Upper lobe of left lung (tissue), 6 donors: ENCODE measurements around the gene IYD. TPM values are rescaled to one million over a fixed set of nuclear protein-coding genes. Genes with fewer than 3 reads are reported as not detected.
A peak's percentile ranks its signal among the peaks of the same experiment; 100 is the strongest.

Experiments used
- ATAC-seq, 2 donors: fragments of 200-7000 bp; cut with Tn5 transposase; one replicate each; pipeline ENCODE4 v1.9.1; 2022; ENCODE audit warnings: mild to moderate bottlenecking in 2 of 2, moderate library complexity in 2 of 2; ENCODE audit not compliant: low FRiP score in 2 of 2
- DNase-seq, 2 donors: peaks; one replicate each; pipeline ENCODE4 v3.0.0-alpha.2; 2019 to 2020
- H3K27ac ChIP-seq, 4 donors: fragments of 200-600 bp; sonication (generic); one replicate each; pipeline ENCODE4 v1.5.1; 2016 to 2019
- H3K27me3 ChIP-seq, 4 donors: fragments of 200-600 bp; sonication (generic); one replicate each; pipeline ENCODE4 v1.5.1; 2017 to 2019
- H3K36me3 ChIP-seq, 4 donors: fragments of 200-600 bp; sonication (generic); one replicate each; pipeline ENCODE4 v1.5.1; 2016 to 2019
- H3K4me1 ChIP-seq, 4 donors: fragments of 200-600 bp; sonication (generic); one replicate each; pipeline ENCODE4 v1.5.1; 2018 to 2019
- H3K4me3 ChIP-seq, 4 donors: fragments of 200-600 bp; sonication (generic); one replicate each; pipeline ENCODE4 v1.5.1; 2017 to 2019; ENCODE audit warnings: mild to moderate bottlenecking in 2 of 4, moderate library complexity in 1 of 4
- H3K9me3 ChIP-seq, 4 donors: fragments of 200-600 bp; sonication (generic); one replicate each; pipeline ENCODE4 v1.5.1; 2018 to 2019
- CTCF ChIP-seq, 6 experiments: fragments of 450-650 bp in 4 of 6; fragments of 200-600 bp in 2 of 6; sonication (generic) in 2 of 6; IDR thresholded peaks; one replicate each; pipeline ENCODE4 v1.5.1; 2016 to 2019; ENCODE audit warnings: antibody characterized with exemption in 6 of 6
- EP300 ChIP-seq, 4 donors: sonication (generic); formaldehyde crosslinking; IDR thresholded peaks; one replicate each; pipeline ENCODE4 v1.5.1; 2017; ENCODE audit warnings: antibody characterized with exemption in 4 of 4, control low read depth in 2 of 4
- POLR2A ChIP-seq, 4 donors: fragments of 450-650 bp; IDR thresholded peaks; one replicate each; pipeline ENCODE4 v1.5.1; 2016 to 2017; ENCODE audit warnings: antibody characterized with exemption in 4 of 4, mild to moderate bottlenecking in 2 of 4
- POLR2AphosphoS5 ChIP-seq, 2 donors: sonication (generic); formaldehyde crosslinking; IDR thresholded peaks; one replicate each; pipeline ENCODE4 v1.5.1; 2017; ENCODE audit warnings: antibody characterized with exemption in 2 of 2
- WGBS, 2 donors: methylation state at CpG; one replicate each; pipeline ENCODE4 v1.1.5; 2017 to 2018; 5-methylcytosine and 5-hydroxymethylcytosine counted together
- total RNA-seq, 6 donors: library from RNA; depleted of rRNA in 4 of 6; stranded (reverse); fragments of >200 nt in 4 of 6; gene quantifications; one replicate each; pipeline versions ENCODE4 v1.1.0 to v1.2.1, GENCODE V29; 2016 to 2021
- donor health status: DM: no; HTN: no; CAD: no; lungs with moderate emphysema.
- donor health status: DM: no; HTN: yes; CAD: no; lungs with severe emphysema.

Gene IYD
- total RNA-seq, 6 donors from 2014 or later, result under 0.01 to 3.2 (median 1.7) TPM

GRCh38 chr6:150366118-150366778 lies 2.6 kb upstream of the IYD start:
- TF ChIP-seq POLR2AphosphoS5 (IDR thresholded peaks at IDR 0.05), result no peak
- no peak for TF ChIP-seq CTCF (IDR thresholded peaks at IDR 0.05)
- no peak for TF ChIP-seq POLR2A (IDR thresholded peaks at IDR 0.05)
- no peak for TF ChIP-seq EP300 (IDR thresholded peaks at IDR 0.05)
- 92 to 93% methylated on average over 7 of the region's 7 CpGs for WGBS, 2 donors
- Histone ChIP-seq H3K27ac (no peak overlapping the region), H3K36me3 (no peaks in the 10 kb centered on the region), H3K4me1 (peaks cover 0 to 5% (median 0%) of the 10 kb centered on the region in 4 donors), H3K4me3 (no peak overlapping the region), H3K9me3 (no peaks in the 10 kb centered on the region), H3K27me3 (no peaks in the 10 kb centered on the region)
- no peak for ATAC-seq
- no peak for DNase-seq

- Histone ChIP-seq H3K27ac (no peak overlapping the region), H3K4me1 (no peaks in the 10 kb centered on the region), H3K36me3 (no peaks in the 10 kb centered on the region), H3K27me3 (no peaks in the 10 kb centered on the region), H3K9me3 (no peaks in the 10 kb centered on the region), H3K4me3 (no peak overlapping the region)
- DNase-seq (no peak), ATAC-seq (no peak)
- WGBS, 2 donors, result 80 to 83% methylated on average over 2 of the region's 2 CpGs
- no peak for TF ChIP-seq POLR2A (IDR thresholded peaks at IDR 0.05)
- no peak for TF ChIP-seq CTCF (IDR thresholded peaks at IDR 0.05)
- no peak for TF ChIP-seq POLR2AphosphoS5 (IDR thresholded peaks at IDR 0.05)
- TF ChIP-seq EP300 (IDR thresholded peaks at IDR 0.05), result no peak
Observed at GRCh38 chr6:150369408-150369807, 596 bp downstream of the IYD start.

- no peaks in the 10 kb centered on the region for H3K9me3 ChIP-seq
- H3K27ac ChIP-seq, result no peak overlapping the region
- peak in 1 of 2 donors; percentile 24 for ATAC-seq
- H3K4me3 ChIP-seq, result no peak overlapping the region
- WGBS, 2 donors, result 82 to 84% methylated on average over 12 of the region's 12 CpGs
- H3K4me1 ChIP-seq, result no peaks in the 10 kb centered on the region
- no peaks in the 10 kb centered on the region for H3K27me3 ChIP-seq
- TF ChIP-seq POLR2A (IDR thresholded peaks at IDR 0.05), result no peak
- TF ChIP-seq CTCF (IDR thresholded peaks at IDR 0.05), result no peak
- no peak for TF ChIP-seq EP300 (IDR thresholded peaks at IDR 0.05)
- TF ChIP-seq POLR2AphosphoS5 (IDR thresholded peaks at IDR 0.05), result no peak
- no peaks in the 10 kb centered on the region for H3K36me3 ChIP-seq
- no peak for DNase-seq
Observed at GRCh38 chr6:150370112-150370511, 1.3 kb downstream of the IYD start.

GRCh38 chr6:150371356-150371755 lies 2.5 kb downstream of the IYD start:
- no peak overlapping the region for H3K27ac ChIP-seq
- TF ChIP-seq POLR2A (IDR thresholded peaks at IDR 0.05), result no peak
- TF ChIP-seq EP300 (IDR thresholded peaks at IDR 0.05), result no peak
- TF ChIP-seq CTCF (IDR thresholded peaks at IDR 0.05), result no peak
- no peak for TF ChIP-seq POLR2AphosphoS5 (IDR thresholded peaks at IDR 0.05)
- WGBS, 2 donors, result 72 to 77% methylated on average over 2 of the region's 2 CpGs
- no peak for ATAC-seq
- no peaks in the 10 kb centered on the region for H3K9me3 ChIP-seq
- no peaks in the 10 kb centered on the region for H3K36me3 ChIP-seq
- DNase-seq, result no peak
- no peaks in the 10 kb centered on the region for H3K27me3 ChIP-seq
- no peak overlapping the region for H3K4me3 ChIP-seq
- H3K4me1 ChIP-seq, result no peaks in the 10 kb centered on the region

- no peak overlapping the region for H3K4me3 ChIP-seq
- TF ChIP-seq POLR2A (IDR thresholded peaks at IDR 0.05) (no peak), EP300 (IDR thresholded peaks at IDR 0.05) (no peak), POLR2AphosphoS5 (IDR thresholded peaks at IDR 0.05) (no peak), CTCF (IDR thresholded peaks at IDR 0.05) (no peak)
- whole genome bisulfite sequencing, 2 donors, result 100% methylated on average over 1 of the region's 1 CpG
- H3K36me3 ChIP-seq, result no peaks in the 10 kb centered on the region
- H3K27me3 ChIP-seq, result no peaks in the 10 kb centered on the region
- no peaks in the 10 kb centered on the region for H3K9me3 ChIP-seq
- no peak overlapping the region for H3K27ac ChIP-seq
- ATAC-seq, result no peak
- peaks cover 0 to 3% (median 0%) of the 10 kb centered on the region in 4 donors for H3K4me1 ChIP-seq
- no peak for DNase-seq
Observed at GRCh38 chr6:150372051-150372450, 3.2 kb downstream of the IYD start.
